GM20000 (cell line): ENCODE measurements around the gene RSKR.

Source experiments
- DNase-seq: peaks from one replicate; pipeline ENCODE4 v3.0.0; 2012; ENCODE audit warnings: low spot score
- TF ChIP-seq, protein P1 (sequence below): IDR thresholded peaks from 2 replicates; pipeline ENCODE4 v1.5.1; 2012; ENCODE audit warnings: mild to moderate bottlenecking, control low read depth; ENCODE audit errors: extremely low read depth, missing control alignments

The RSKR gene

DNA sequence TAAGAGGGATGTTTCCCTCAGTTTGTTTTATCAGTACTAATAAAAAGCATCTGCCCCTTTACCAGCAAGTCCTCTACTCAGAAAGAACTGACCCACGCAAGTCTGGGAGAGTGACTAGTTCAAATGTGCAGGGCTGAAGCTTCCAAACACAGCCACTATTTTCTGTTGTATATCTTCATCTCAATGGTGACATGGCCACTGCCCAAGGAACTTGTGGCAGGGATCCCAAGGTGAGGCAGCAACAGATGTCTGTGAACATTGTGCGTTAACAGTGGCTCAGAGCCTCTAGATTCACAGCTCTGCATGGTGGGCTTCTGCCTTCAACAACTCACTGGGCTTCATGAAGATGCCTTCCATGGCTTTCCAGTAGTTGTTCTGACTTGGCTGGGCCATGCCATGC lies 34.7 kb upstream of the RSKR start:
- DNase-seq, result no peak
- TF ChIP-seq, protein P1, sequence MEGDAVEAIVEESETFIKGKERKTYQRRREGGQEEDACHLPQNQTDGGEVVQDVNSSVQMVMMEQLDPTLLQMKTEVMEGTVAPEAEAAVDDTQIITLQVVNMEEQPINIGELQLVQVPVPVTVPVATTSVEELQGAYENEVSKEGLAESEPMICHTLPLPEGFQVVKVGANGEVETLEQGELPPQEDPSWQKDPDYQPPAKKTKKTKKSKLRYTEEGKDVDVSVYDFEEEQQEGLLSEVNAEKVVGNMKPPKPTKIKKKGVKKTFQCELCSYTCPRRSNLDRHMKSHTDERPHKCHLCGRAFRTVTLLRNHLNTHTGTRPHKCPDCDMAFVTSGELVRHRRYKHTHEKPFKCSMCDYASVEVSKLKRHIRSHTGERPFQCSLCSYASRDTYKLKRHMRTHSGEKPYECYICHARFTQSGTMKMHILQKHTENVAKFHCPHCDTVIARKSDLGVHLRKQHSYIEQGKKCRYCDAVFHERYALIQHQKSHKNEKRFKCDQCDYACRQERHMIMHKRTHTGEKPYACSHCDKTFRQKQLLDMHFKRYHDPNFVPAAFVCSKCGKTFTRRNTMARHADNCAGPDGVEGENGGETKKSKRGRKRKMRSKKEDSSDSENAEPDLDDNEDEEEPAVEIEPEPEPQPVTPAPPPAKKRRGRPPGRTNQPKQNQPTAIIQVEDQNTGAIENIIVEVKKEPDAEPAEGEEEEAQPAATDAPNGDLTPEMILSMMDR, result no peak

DNA sequence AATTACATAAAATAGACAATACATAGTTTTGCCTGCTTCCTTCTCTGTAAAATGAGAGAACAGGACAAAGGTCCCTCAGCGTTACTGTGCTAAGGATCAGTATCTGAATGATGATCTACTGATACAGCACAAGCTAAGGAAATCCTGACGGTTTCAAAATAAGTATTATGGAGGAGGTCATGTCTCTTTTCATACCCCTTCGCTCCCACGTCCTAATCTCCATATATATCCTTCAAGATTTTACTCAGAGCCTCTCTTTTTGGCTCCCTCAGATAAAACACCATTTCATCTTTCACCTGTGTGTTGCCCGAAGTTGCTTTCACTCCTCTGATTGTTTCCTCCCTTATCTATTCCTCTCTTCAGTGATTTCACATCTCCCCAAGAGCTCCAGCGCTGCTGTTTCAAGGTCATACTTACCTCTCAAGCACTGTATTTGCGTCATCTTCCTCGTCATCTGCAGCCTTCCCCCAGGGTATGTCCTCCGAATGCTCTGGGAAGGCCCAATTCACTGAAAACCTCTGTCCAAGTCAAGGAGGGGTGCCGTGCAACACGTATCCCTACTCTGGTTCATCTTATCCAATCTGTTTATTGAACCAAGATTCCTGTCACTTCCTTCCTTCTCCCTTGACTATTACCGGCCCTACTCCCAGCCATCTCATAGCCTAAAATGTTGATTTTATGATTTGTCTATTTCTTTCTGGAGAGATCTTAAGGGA lies 32.2 kb upstream of the RSKR start:
- TF ChIP-seq, protein P1, result no peak
- no peak for DNase-seq

DNA sequence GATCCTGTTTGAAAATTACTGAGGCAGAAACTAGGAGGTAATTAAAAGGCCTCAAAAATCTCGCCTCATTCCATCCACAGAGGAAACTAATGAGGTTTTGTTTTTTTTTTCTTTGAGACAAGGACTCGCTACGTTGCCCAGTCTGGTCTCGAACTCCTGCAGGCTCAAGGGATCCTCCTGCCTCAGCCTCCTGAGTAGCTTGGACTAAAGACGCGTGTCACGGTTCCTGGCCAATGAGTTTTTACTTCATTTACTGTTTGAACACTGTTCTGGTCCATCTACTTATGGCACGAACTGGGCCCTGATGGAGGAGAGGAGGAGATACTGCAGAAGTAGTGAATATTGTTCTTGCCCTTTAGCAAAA lies 31.6 kb upstream of the RSKR start:
- DNase-seq, result no peak
- TF ChIP-seq, protein P1, result no peak

DNA sequence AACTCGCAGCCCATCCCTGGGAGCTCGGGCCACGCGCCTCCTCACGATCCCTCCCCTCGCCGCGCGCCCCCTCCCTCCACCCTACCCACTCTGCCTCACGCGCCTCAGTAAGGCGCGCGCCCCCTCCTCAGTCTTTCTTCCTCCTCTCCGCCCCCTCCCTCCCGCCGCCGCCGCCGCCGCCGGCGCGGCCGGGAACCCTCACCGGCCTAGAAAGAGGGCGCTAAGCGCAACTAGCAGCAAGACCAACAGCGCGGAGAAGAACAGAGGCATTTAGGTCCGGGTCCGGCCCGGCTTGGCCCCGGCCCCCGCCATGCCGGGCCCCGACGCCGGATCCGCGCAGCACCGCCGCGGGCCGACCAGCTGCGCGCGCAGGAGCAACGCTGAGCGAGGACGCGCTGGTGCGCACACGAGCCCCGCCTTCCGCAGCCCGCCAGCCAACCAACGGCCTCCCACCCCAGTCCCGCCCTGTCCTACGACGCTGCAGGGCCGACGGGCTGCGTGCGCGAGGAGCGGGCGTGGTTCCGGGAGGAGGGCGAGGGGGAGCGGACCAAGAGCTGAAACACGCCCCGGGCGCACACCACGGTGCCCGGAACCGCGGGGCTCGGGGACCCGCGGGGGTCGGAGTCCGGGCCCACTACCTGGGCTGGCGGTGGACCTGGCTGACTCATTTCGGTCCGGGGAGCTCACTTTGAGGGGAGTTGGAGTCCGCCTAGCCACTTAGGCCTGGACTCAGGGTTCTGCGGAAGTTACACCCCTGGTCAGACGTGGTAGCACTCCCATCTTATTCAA lies 31.0 kb upstream of the RSKR start, which contains the start of gene BLTP2:
BLTP2 (minus strand) TSS at position 372 of the 789 bp plus-strand sequence; CDS start at position 270, 102 bp downstream.
- TF ChIP-seq, protein P1, result no peak
- peak; percentile 99 for DNase-seq

DNA sequence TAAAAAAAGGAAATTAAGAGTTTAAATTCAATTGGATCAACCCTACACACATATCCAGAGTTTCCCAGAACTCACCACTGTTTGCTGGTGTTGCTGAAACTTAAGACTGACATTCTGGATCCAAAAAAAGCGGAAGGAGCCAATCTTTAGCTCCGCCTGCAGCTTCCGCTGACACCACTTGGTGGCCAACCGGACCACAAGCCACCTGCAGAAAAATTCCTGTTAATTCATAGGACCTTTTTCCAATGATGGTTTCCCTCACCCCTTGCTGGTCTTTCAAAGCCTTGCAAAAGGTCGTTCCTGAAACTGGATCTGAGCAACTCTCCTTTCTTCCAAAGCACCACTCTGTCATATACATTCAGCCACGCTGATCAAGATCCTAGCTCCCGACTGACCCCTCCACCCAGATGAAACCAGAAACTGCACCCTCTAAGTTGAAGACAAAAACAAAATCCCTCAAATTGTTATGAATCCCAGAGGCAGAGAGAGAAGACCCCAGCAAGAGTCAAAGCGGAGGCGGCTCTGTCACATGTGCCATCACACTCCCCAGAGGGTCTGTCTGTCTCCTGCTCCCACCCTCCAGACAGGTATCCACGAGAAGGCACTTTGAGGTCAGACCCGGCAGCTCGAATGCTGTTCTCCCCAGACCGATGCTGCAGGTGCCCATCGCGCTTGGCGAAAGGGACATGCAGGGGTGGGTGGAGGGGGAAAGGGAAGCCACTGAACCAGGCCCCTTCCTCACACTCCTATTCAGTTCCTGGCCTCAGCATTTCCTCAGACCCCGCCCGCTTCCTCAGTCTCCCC lies 30.2 kb upstream of the RSKR start:
- DNase-seq, result peak; percentile 65
- TF ChIP-seq, protein P1, result peak; percentile 5

DNA sequence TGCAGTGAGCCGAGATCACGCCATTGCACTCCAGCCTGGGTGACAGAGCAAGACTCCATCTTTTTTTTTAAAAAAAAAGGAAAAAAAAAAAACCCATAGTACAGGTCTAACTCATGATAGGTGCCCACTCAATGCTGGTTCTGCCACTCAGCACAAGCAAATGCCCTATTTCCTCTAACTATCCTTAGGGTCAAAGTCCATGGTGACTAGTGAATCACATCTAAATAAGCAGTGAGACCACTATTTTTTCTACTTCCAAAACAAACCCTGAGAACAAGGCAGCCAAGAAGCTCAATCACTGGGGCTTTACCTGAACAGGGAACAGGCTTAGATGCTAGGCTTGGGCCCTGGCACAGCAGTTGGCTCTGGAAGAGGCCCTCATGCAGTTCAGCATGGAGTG lies 27.6 kb upstream of the RSKR start:
- no peak for DNase-seq

More for the DNA sequence above, 27.6 kb upstream of the RSKR start:
- TF ChIP-seq, protein P1, result no peak
